Hepatocyte (in vitro differentiated cells): ENCODE results near the gene PROZ. TPM values are rescaled to one million over a fixed set of nuclear protein-coding genes. Genes with fewer than 3 reads are reported as not detected.

ENCODE experiments used
- DNase-seq: peaks from one replicate; pipeline ENCODE4 v3.0.0-alpha.2; 2016; ENCODE audit warnings: low spot score
- H2AFZ ChIP-seq: fragments of 200-600 bp; sonication (generic); 2 replicates; pipeline ENCODE4 v1.6.0; 2016; ENCODE audit warnings: antibody characterized with exemption, mild to moderate bottlenecking
- H3K27ac ChIP-seq: fragments of 200-600 bp; sonication (generic); 2 replicates; pipeline ENCODE4 v1.5.1; 2016; ENCODE audit warnings: mild to moderate bottlenecking
- H3K27me3 ChIP-seq: fragments of 200-600 bp; sonication (generic); 2 replicates; pipeline ENCODE4 v1.6.1; 2016
- H3K36me3 ChIP-seq: fragments of 200-600 bp; sonication (generic); replicated peaks from 2 replicates; pipeline ENCODE4 v1.5.1; 2016; ENCODE audit warnings: low read depth; ENCODE audit not compliant: insufficient read depth
- H3K4me1 ChIP-seq: fragments of 200-600 bp; sonication (generic); 2 replicates; pipeline ENCODE4 v1.5.1; 2016; ENCODE audit warnings: mild to moderate bottlenecking, moderate library complexity; ENCODE audit not compliant: insufficient read depth
- H3K4me2 ChIP-seq: fragments of 200-600 bp; sonication (generic); 2 replicates; pipeline ENCODE4 v1.6.0; 2016
- H3K4me3 ChIP-seq: fragments of 200-600 bp; sonication (generic); 2 replicates; pipeline ENCODE4 v1.5.1; 2016; ENCODE audit warnings: mild to moderate bottlenecking
- H3K79me2 ChIP-seq: fragments of 200-600 bp; sonication (generic); 2 replicates; pipeline ENCODE4 v1.6.0; 2017; ENCODE audit warnings: mild to moderate bottlenecking
- H3K9me2 ChIP-seq: fragments of 200-600 bp; sonication (generic); replicated peaks from 2 replicates; pipeline ENCODE4 v1.6.0; 2017; ENCODE audit warnings: mild to moderate bottlenecking; ENCODE audit not compliant: insufficient read depth
- H3K9me3 ChIP-seq: fragments of 200-600 bp; sonication (generic); 2 replicates; pipeline ENCODE4 v1.5.1; 2016; ENCODE audit warnings: low read depth, mild to moderate bottlenecking
- H4K20me1 ChIP-seq: fragments of 200-600 bp; sonication (generic); 2 replicates; pipeline ENCODE4 v1.6.0; 2016; ENCODE audit warnings: mild to moderate bottlenecking; ENCODE audit not compliant: insufficient read depth, poor library complexity, severe bottlenecking
- EZH2 ChIP-seq: fragments of 200-600 bp; sonication (generic); IDR thresholded peaks from 2 replicates; pipeline ENCODE4 v1.6.1; 2016; ENCODE audit warnings: antibody characterized with exemption, mild to moderate bottlenecking, borderline replicate concordance
- EZH2phosphoT487 ChIP-seq: fragments of 200-600 bp; sonication (generic); IDR thresholded peaks from one replicate; pipeline ENCODE4 v1.6.1; 2018; ENCODE audit warnings: antibody characterized with exemption, mild to moderate bottlenecking, low read depth, moderate library complexity; ENCODE audit not compliant: unreplicated experiment, severe bottlenecking
- WGBS: methylation state at CpG from one replicate; pipeline ENCODE4 v1.1.6; 2016; ENCODE audit warnings: low lambda C conversion rate; ENCODE audit errors: missing lambda C conversion rate; 5-methylcytosine and 5-hydroxymethylcytosine counted together
- polyA plus RNA-seq: library from polyadenylated mRNA; unstranded; fragments of >200 nt; fragmentation: Nextera tagmentation; extraction: Ambion mirVana; gene quantifications from 2 replicates; pipeline ENCODE4 v1.2.1, GENCODE V29; 2016
- total RNA-seq: library from RNA; depleted of rRNA; stranded (reverse); fragments of >200 nt; gene quantifications from 2 replicates; pipeline ENCODE4 v1.2.3, GENCODE V29; 2014
- TF ChIP-seq, protein P1 (sequence below): fragments of 200-600 bp; sonication (generic); IDR thresholded peaks from 2 replicates; pipeline ENCODE4 v1.5.1; 2016; ENCODE audit warnings: antibody characterized with exemption, mild to moderate bottlenecking; ENCODE audit not compliant: poor library complexity

Gene PROZ
- total and polyA plus RNA-seq, 2 experiments from 2014 or later: 4.7 TPM

DNA sequence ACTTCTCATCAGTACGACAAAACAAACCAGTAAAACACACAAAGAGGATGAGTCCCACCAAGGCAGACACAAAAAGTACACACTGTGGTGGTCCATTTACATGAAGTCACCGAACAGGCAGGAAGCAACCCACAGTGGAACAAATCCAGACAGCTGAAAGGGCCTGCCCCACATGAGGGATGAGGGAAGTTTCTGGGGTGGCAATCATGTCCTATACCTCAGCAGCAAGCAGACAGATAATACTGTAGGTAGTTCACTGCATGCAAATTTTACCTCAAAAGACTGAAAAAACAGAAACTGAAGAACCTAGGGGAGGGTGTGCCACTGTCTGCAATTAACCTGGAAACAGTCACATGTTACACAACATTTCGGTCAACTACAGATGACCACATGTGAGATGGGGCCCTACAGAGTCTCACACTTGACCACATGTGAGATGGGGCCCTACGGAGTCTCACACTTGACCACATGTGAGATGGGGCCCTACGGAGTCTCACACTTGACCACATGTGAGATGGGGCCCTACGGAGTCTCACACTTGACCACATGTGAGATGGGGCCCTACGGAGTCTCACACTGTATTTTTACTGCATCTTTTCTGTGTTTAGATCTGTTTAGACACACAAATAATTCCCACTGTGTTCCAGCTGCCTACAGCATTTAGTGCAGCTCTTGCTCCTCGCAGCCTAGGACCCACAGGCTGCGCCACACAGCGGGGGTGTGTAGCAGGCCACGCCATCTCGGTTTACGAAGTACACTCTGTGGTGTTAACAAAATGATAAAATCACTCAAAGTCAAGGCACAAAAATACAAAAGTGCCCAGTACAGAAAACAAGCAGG is 27.8 kb downstream of the PROZ start:
- TF ChIP-seq, protein P1, sequence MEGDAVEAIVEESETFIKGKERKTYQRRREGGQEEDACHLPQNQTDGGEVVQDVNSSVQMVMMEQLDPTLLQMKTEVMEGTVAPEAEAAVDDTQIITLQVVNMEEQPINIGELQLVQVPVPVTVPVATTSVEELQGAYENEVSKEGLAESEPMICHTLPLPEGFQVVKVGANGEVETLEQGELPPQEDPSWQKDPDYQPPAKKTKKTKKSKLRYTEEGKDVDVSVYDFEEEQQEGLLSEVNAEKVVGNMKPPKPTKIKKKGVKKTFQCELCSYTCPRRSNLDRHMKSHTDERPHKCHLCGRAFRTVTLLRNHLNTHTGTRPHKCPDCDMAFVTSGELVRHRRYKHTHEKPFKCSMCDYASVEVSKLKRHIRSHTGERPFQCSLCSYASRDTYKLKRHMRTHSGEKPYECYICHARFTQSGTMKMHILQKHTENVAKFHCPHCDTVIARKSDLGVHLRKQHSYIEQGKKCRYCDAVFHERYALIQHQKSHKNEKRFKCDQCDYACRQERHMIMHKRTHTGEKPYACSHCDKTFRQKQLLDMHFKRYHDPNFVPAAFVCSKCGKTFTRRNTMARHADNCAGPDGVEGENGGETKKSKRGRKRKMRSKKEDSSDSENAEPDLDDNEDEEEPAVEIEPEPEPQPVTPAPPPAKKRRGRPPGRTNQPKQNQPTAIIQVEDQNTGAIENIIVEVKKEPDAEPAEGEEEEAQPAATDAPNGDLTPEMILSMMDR: no peak
- TF ChIP-seq EZH2: no peak
- no peak for TF ChIP-seq EZH2phosphoT487
- peaks cover 5% of the 10 kb centered on the region for H3K36me3 ChIP-seq
- H3K4me2 ChIP-seq: no peak overlapping the region
- H3K4me3 ChIP-seq: no peak overlapping the region
- peaks cover 5% of the 10 kb centered on the region for H3K79me2 ChIP-seq
- no peaks in the 10 kb centered on the region for H4K20me1 ChIP-seq
- 83% methylated on average over 13 of the region's 13 CpGs for WGBS
- H3K9me3 ChIP-seq: no peaks in the 10 kb centered on the region
- H3K27me3 ChIP-seq: no peaks in the 10 kb centered on the region
- no peak for DNase-seq
- H3K4me1 ChIP-seq: no peaks in the 10 kb centered on the region
- peak overlapping the region; percentile 80 for H3K27ac ChIP-seq
- H2AFZ ChIP-seq: no peak overlapping the region
- H3K9me2 ChIP-seq: no peaks in the 10 kb centered on the region

DNA sequence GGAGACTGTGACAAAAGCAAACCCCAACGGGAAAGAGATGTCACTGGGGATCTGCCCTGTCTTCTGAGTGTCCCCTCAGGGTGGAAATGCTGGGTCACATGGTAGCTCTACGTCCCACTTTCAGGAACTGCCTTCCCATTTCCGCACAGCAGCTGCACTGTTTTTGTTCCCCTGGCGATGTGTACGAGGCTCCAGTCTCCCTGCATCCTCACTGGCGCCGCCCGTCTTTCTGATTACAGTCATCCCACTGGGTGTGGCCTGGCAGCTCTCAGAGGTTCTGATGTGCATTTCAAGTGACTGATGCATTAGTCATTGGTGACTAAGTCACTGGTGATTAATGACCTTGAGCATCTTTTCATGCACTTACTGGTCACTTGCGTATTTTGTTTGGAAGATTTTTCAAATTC is 28.8 kb downstream of the PROZ start:
- Histone ChIP-seq H3K36me3 (peaks cover 5% of the 10 kb centered on the region), H4K20me1 (no peaks in the 10 kb centered on the region), H3K4me2 (no peak overlapping the region)

DNA sequence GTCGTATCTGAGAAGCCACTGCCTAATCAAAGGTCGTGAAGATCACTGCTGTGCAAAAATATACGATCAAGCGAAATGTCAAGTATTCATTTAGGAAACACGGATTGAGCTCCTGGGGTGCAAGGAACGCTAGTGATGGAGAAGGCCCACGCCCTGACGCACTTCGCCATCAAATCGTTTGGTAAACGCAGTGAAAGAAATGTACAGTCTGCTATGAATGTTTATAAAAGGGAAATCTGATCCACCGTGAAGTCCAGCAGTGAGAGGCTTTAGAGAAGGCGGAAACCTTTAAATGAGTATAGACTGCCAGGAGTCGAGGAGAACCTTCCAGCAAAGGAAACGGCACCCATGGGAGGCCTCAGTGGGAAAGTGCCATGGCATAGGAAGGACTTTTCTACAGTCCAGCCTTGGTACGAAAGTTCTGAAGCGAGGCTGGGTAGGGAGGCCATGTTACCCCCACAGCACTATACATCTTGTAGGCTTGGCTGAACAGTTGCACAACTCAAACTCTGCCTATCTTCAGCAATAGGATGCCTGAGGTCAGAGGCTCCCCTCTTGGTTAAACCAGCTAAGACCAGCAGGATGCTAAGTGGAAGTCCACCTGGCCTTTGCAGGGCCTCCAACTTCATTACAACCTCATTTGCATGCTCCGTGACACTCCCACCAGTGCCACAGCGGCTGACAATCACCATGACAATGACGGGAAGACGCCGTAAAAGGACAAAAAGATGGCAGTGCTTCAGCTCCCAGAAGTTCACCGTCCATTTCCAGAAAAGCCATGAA is 29.6 kb downstream of the PROZ start:
- Histone ChIP-seq H3K4me2 (no peak overlapping the region), H3K4me1 (no peaks in the 10 kb centered on the region), H3K27me3 (no peaks in the 10 kb centered on the region), H4K20me1 (no peaks in the 10 kb centered on the region), H3K9me2 (no peaks in the 10 kb centered on the region), H3K9me3 (no peaks in the 10 kb centered on the region), H3K36me3 (peaks cover 5% of the 10 kb centered on the region), H3K79me2 (peaks cover 5% of the 10 kb centered on the region), H2AFZ (no peak overlapping the region), H3K27ac (peak overlapping the region; percentile 25), H3K4me3 (no peak overlapping the region)
- no peak for DNase-seq
- TF ChIP-seq EZH2 (no peak), EZH2phosphoT487 (no peak)
- TF ChIP-seq, protein P1: no peak
- WGBS: 92% methylated on average over 23 of the region's 23 CpGs

More for the DNA sequence above, 28.8 kb downstream of the PROZ start:
- Histone ChIP-seq H3K9me2 (no peaks in the 10 kb centered on the region), H3K4me3 (no peak overlapping the region), H3K27me3 (no peaks in the 10 kb centered on the region), H3K79me2 (peaks cover 5% of the 10 kb centered on the region), H3K27ac (peak overlapping the region; percentile 80), H3K4me1 (no peaks in the 10 kb centered on the region), H2AFZ (no peak overlapping the region), H3K9me3 (no peaks in the 10 kb centered on the region)
- TF ChIP-seq, protein P1: no peak
- no peak for TF ChIP-seq EZH2phosphoT487
- TF ChIP-seq EZH2: no peak
- WGBS: 71% methylated on average over 9 of the region's 9 CpGs
- peak; percentile 84 for DNase-seq
